Lower lobe of right lung (tissue), 2 donors: ENCODE measurements around the gene PTPRM. TPM values are rescaled to one million over a fixed set of nuclear protein-coding genes. Genes with fewer than 3 reads are reported as not detected.
A peak's percentile ranks its signal among the peaks of the same experiment; 100 is the strongest.

Experiments
- ATAC-seq, 2 donors: fragments of 200-7000 bp; cut with Tn5 transposase; one replicate each; pipeline ENCODE4 v1.9.1; 2020 to 2022; ENCODE audit warnings: mild to moderate bottlenecking in 2 of 2, moderate library complexity in 2 of 2
- DNase-seq: peaks from one replicate; pipeline ENCODE4 v3.0.0-alpha.2; 2020
- H3K27ac ChIP-seq: fragments of 200-600 bp; one replicate; pipeline ENCODE4 v1.8.0; 2022
- H3K27me3 ChIP-seq: fragments of 200-600 bp; one replicate; pipeline ENCODE4 v1.8.0; 2022; ENCODE audit warnings: low read depth
- H3K36me3 ChIP-seq: fragments of 200-600 bp; one replicate; pipeline ENCODE4 v1.8.0; 2022; ENCODE audit warnings: mild to moderate bottlenecking
- H3K4me1 ChIP-seq: fragments of 200-600 bp; one replicate; pipeline ENCODE4 v1.8.0; 2022
- H3K4me3 ChIP-seq: fragments of 200-600 bp; one replicate; pipeline ENCODE4 v1.8.0; 2022; ENCODE audit warnings: mild to moderate bottlenecking
- H3K9me3 ChIP-seq: fragments of 200-600 bp; one replicate; pipeline ENCODE4 v1.8.0; 2022
- intact Hi-C: fragments of 100-400 bp; cut with DNase I; formaldehyde crosslinking; loops from one replicate; pipeline ENCODE4 v1.11.0; 2022
- total RNA-seq: library from RNA; stranded (reverse); fragmentation: NEBNext Ultra II Directional; extraction: Animal tissue kit (Norgen Biotek cat#: 25700); gene quantifications from one replicate; pipeline ENCODE4 v1.2.1, GENCODE V29; 2021
- TF ChIP-seq, protein P1 (sequence below): fragments of 200-600 bp; IDR thresholded peaks from one replicate; pipeline ENCODE4 v1.8.0; 2022; ENCODE audit warnings: antibody characterized with exemption, mild to moderate bottlenecking
- donor health status: DM: no; HTN: yes; CAD: no; lungs with severe emphysema.

PTPRM gene
- total RNA-seq, 1 donor from 2014 or later: 85.2 TPM

DNA sequence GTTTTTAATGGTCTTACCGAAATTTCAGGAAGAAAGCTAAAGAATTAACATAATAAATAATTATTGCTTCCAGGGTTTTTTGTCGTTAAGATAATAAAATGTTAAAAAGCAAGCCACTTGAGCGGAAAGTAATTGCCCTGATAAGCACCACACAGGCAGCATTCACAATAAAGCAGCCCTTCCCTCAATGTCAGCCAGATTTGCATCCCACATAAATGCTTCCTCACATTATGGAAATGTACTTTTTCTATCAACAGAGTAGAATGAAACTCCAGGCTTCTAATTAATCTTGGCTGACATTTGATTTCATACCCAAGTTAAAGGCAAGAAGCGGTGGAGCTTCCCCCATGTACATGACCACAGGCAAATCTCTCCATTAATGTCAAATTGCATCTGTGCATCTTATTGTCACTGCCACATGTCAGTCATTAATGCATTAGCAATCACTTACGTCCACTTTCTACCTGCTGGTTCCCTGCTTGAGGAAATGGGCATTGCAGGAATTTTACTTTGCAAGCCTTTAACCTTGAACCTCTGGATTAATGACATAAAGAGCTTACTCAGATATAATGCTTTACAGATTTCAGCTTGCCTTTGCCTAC lies 26.2 kb downstream of the PTPRM start:
- TF ChIP-seq, protein P1, sequence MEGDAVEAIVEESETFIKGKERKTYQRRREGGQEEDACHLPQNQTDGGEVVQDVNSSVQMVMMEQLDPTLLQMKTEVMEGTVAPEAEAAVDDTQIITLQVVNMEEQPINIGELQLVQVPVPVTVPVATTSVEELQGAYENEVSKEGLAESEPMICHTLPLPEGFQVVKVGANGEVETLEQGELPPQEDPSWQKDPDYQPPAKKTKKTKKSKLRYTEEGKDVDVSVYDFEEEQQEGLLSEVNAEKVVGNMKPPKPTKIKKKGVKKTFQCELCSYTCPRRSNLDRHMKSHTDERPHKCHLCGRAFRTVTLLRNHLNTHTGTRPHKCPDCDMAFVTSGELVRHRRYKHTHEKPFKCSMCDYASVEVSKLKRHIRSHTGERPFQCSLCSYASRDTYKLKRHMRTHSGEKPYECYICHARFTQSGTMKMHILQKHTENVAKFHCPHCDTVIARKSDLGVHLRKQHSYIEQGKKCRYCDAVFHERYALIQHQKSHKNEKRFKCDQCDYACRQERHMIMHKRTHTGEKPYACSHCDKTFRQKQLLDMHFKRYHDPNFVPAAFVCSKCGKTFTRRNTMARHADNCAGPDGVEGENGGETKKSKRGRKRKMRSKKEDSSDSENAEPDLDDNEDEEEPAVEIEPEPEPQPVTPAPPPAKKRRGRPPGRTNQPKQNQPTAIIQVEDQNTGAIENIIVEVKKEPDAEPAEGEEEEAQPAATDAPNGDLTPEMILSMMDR: no peak
- no peaks in the 10 kb centered on the region for H3K27me3 ChIP-seq
- no peaks in the 10 kb centered on the region for H3K9me3 ChIP-seq
- no peaks in the 10 kb centered on the region for H3K36me3 ChIP-seq
- H3K27ac ChIP-seq: no peak overlapping the region
- peaks cover 27% of the 10 kb centered on the region for H3K4me1 ChIP-seq
- DNase-seq: no peak
- no peak for ATAC-seq
- intact Hi-C loops: no loop called here
- H3K4me3 ChIP-seq: no peak overlapping the region

DNA sequence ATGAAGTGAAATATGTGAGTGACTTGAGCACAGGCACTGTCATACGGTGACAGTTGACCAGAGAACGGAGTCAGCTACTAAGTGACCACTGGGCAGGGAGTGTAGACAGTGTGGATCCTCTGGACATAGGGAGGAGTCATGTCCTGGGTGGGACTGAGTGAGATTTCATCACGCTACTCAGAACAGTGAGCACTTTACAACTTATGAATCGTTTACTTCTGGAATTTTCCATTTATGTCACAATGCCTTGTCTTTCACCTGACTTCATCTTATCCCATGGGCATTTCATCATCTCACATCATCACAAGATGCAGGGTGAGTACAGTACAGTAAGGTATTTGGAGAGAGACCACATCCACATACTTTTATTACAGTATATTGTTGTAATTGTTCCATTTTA lies 29.0 kb downstream of the PTPRM start:
- DNase-seq (no peak), ATAC-seq (peak; percentile 33 to 58)
- Histone ChIP-seq H3K4me1 (peaks cover 30% of the 10 kb centered on the region), H3K27me3 (no peaks in the 10 kb centered on the region), H3K4me3 (no peak overlapping the region), H3K36me3 (no peaks in the 10 kb centered on the region), H3K9me3 (no peaks in the 10 kb centered on the region), H3K27ac (no peak overlapping the region)
- TF ChIP-seq, protein P1: no peak
- intact Hi-C loops: no loop called here

DNA sequence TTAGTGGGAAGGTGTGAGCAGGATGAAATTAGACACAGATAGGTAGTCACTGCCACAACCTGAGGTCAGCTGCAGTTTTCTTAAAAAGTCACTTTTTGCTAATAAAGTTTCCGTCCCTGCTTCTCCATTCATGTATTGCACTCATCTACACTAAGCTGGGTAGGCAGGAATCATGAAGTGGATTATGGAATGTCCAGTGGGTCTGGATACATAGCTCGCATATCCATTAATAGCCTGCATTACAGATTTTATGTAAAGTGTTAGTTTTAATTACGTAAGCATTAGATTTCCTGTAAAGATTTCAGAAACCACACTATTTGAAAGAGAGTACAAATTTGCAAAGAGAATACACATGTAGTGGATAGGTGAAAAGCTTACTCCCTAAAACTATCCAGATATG lies 30.4 kb downstream of the PTPRM start:
- H3K9me3 ChIP-seq: no peaks in the 10 kb centered on the region
- intact Hi-C loops: no loop called here

DNA sequence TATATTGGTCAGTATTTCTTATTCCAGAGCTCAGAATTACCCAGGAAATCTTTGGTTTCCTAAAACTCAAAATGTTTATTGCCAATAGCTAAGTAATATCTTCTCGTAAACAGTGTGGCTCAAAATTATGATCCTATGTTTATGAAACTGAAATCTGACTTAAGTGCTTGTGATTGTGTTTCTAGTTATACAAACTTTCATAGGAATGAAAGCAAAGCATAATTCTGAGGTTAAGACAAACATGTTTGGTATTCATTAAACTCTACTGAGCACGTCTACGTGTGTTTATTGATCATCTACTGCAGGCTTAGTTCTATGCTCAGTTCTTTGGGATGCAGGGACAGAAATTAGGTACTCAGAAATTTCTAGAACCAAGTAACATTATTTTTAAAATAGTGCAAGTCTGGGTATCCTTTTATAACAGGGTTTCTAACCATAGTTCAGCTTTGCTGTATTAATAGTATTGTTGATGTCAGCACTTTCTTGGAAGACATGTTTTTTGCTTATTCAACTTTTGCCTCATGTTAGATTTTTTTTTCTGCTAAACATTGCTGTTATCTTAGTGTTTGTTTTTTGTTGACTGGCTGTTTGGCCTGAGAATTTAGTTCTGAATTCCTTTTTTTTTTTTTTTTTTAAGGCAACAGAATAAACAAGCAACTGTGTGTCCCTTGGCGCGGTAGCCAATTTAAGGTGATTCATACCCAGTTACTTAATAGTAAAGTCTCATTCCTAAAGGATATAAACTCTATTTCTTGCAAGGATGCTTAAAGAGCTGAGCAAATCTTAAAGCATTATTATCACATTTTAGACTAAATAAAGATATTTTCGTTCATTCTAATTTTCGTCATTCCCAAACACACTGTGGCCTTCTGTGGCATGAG lies 31.3 kb downstream of the PTPRM start:
- Histone ChIP-seq H3K27me3 (no peaks in the 10 kb centered on the region), H3K36me3 (no peaks in the 10 kb centered on the region), H3K4me3 (no peak overlapping the region), H3K9me3 (no peaks in the 10 kb centered on the region), H3K4me1 (peaks cover 16% of the 10 kb centered on the region), H3K27ac (no peak overlapping the region)
- TF ChIP-seq, protein P1: no peak
- ATAC-seq (no peak), DNase-seq (no peak)
- intact Hi-C loops: no loop called here

More for the DNA sequence above, 30.4 kb downstream of the PTPRM start:
- no peaks in the 10 kb centered on the region for H3K27me3 ChIP-seq
- peaks cover 17% of the 10 kb centered on the region for H3K4me1 ChIP-seq
- no peak for DNase-seq
- H3K4me3 ChIP-seq: no peak overlapping the region
- H3K27ac ChIP-seq: no peak overlapping the region
- H3K36me3 ChIP-seq: no peaks in the 10 kb centered on the region
- TF ChIP-seq, protein P1: no peak
- ATAC-seq: no peak

DNA sequence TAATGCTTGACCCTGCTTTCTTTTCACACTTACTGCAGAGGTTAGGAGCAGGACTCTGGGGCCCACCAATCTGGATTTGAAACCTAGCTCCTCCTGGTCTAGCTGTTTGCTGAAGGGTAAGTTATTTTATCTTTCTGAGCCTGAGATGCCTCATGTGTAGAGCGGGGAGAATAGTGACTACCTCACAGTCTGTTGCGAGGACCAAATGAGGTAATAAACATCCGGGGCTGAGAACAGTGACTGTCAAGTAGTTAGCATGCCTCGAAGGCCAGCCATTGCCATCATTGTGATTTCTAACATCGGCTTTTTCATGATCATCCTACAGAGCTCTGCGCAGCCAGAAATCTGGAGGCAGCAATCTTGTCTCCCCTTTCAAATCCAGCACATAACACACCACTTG lies 32.9 kb downstream of the PTPRM start:
- ATAC-seq (no peak), DNase-seq (no peak)
- H3K36me3 ChIP-seq: no peaks in the 10 kb centered on the region
- TF ChIP-seq, protein P1: no peak
- no peak overlapping the region for H3K27ac ChIP-seq
- H3K4me3 ChIP-seq: no peak overlapping the region
- intact Hi-C loops: no loop called here
- H3K27me3 ChIP-seq: no peaks in the 10 kb centered on the region
- H3K4me1 ChIP-seq: peaks cover 24% of the 10 kb centered on the region
- H3K9me3 ChIP-seq: no peaks in the 10 kb centered on the region
